ENCODE data around the gene STC2. TPM values are rescaled to one million over a fixed set of nuclear protein-coding genes. Genes with fewer than 3 reads are reported as not detected.

The STC2 gene
- total and polyA plus RNA-seq, 2 experiments from 2014 or later, result 65.2 to 138 TPM

DNA sequence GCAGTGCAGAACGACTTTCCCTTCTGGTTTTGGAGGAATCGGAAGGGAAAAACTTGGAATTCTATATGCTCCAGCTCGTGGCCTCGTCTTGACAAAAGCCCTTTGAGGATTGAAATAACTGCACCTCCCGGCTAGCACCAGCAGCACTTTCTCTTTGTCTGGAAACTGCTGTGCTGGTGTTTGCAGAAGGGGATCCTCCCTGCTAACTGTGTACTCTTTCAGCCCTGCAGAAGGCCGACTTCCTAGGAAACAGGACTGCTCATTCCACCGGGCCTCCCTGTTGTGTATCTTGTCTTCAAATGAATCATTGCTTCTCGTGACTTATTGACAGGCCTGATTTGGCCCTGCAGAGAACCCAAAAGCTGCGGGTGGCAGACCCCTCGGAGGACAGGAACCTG, 23.6 kb downstream of the STC2 start:
- no peak for DNase-seq (ENCODE audit: low read depth in 1 of 2, low spot score in 1 of 2)
- TF ChIP-seq, protein P1, sequence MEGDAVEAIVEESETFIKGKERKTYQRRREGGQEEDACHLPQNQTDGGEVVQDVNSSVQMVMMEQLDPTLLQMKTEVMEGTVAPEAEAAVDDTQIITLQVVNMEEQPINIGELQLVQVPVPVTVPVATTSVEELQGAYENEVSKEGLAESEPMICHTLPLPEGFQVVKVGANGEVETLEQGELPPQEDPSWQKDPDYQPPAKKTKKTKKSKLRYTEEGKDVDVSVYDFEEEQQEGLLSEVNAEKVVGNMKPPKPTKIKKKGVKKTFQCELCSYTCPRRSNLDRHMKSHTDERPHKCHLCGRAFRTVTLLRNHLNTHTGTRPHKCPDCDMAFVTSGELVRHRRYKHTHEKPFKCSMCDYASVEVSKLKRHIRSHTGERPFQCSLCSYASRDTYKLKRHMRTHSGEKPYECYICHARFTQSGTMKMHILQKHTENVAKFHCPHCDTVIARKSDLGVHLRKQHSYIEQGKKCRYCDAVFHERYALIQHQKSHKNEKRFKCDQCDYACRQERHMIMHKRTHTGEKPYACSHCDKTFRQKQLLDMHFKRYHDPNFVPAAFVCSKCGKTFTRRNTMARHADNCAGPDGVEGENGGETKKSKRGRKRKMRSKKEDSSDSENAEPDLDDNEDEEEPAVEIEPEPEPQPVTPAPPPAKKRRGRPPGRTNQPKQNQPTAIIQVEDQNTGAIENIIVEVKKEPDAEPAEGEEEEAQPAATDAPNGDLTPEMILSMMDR (IDR thresholded peaks at IDR 0.05; ENCODE audit: low read depth, low read length), result no peak
- peaks cover 26% of the 10 kb centered on the region for H3K4me1 ChIP-seq (ENCODE audit: low read depth)
- H3K36me3 ChIP-seq, result no peaks in the 10 kb centered on the region
- H3K9me3 ChIP-seq (ENCODE audit: low read depth), result no peaks in the 10 kb centered on the region
- no peak overlapping the region for H3K4me3 ChIP-seq
- no peaks in the 10 kb centered on the region for H3K27me3 ChIP-seq
- H3K27ac ChIP-seq, result peak overlapping the region; percentile 72

DNA sequence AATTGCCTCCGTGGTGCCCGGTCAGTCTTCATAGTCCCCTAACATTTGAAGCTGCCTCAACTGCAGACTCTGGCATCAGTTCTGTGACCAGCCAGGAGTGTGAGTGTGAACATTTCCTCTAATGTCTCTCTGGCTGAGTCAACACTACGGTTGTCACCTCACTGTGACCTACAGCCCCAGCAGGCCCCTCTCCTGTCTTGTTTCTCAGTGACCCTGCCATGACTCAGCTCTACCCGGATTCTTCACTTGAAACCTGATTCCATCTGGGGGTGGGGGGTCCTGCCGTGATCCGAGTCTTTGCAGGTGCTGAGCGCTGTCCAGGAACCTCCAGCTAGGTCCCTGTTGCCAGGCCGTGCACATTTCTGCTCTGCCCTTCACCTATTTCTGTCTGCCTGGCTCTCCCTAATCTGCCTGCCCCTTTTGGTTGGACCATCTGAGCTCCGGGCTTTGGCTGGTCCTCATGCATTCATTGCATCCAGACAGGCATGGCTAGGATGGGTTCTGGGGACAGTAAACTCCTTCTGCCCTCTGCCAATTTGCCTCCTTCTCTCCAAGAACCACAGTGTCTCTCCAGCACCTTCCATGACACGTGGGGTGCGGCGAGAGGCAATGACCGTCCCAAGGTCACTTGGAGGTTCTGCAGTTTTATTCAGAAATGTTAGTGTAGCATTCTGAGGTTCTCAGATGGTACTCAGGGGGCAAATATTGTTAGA, 24.2 kb downstream of the STC2 start:
- TF ChIP-seq, protein P1 (IDR thresholded peaks at IDR 0.05; ENCODE audit: low read depth, low read length), result no peak

DNA sequence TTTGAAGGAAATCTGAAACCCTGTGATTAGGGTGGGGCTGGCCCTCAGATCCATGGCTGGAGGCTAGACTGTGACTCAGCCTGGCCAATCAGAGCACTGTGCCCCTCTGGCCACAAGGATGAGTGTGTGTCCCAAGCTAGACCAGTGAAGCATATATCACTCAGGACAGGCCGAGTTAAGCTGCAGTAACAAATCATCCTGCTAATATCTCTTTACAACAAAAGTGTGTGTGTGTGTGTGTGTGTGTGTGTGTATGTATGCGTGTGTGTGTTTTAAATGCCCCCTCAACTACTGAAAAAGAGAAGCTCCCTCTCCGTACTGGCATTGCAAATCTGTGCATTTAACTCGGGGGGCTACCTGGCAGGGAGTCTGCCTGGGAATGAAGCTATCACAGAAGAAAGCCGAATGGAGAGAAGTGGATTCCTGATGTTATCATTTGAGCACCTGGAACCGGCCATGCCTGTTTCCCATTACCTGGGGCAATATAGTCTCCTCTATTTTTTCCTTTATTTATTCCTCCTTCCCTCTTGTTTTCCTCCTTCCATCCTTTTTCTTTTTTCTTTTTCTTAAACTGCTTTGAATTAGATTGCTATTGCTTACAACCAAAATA, 25.6 kb downstream of the STC2 start:
- Histone ChIP-seq H3K4me3 (no peak overlapping the region), H3K36me3 (no peaks in the 10 kb centered on the region), H3K27ac (no peak overlapping the region), H3K27me3 (no peaks in the 10 kb centered on the region), H3K9me3 (ENCODE audit: low read depth) (no peaks in the 10 kb centered on the region), H3K4me1 (ENCODE audit: low read depth) (peaks cover 26% of the 10 kb centered on the region)
- TF ChIP-seq, protein P1 (IDR thresholded peaks at IDR 0.05; ENCODE audit: low read depth, low read length), result no peak
- DNase-seq (ENCODE audit: low read depth in 1 of 2, low spot score in 1 of 2), result peak in 1 of 2 donors; percentile 43

More for the DNA sequence above, 24.2 kb downstream of the STC2 start:
- Histone ChIP-seq H3K27ac (peak overlapping the region; percentile 72), H3K9me3 (ENCODE audit: low read depth) (no peaks in the 10 kb centered on the region), H3K4me3 (no peak overlapping the region), H3K27me3 (no peaks in the 10 kb centered on the region), H3K4me1 (ENCODE audit: low read depth) (peaks cover 26% of the 10 kb centered on the region), H3K36me3 (no peaks in the 10 kb centered on the region)
- peak in 1 of 2 donors; percentile 89 for DNase-seq (ENCODE audit: low read depth in 1 of 2, low spot score in 1 of 2)

DNA sequence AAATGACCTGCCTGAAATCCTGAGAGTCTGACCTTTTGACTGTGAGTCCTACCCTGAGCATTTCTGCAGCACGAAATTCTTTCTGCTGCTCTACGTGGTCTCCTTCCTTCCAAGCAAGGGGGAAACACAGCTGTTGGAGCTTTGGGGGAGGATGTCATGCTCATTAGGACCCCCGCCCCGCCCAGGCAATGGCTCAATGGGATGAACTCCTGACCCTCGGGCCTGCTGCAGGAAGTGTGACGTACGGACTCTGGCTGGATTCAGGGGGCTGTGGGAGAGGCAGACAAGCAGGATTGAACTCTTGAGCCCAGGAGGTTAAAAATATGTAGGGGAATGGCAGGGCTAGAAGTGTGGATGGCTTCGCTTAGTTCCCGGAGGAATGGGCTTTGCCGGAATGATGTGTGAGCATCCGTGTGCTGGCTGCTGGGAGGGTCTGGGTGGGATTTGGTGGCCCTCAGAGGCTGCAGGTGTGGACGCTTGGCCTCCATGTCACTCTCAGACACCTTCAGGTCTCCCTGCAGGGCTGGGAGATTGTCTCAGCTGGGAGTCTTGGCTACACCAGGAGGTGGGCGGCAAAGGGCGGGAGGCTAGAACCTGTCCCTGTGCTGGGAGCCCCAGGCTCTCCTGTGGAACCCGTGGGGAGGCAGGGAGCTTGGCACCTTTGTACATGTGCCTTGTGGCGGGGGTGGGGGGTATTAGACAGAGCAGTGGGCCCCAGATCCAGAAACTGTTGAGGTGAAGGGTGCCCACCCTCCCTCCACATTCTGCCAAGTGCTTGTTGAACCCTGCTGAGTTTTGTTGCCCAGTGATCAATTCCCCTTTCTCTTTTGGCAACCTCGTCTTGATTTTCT, 26.3 kb downstream of the STC2 start:
- DNase-seq (ENCODE audit: low read depth in 1 of 2, low spot score in 1 of 2), result peak in 1 of 2 donors; percentile 48
- TF ChIP-seq, protein P1 (IDR thresholded peaks at IDR 0.05; ENCODE audit: low read depth, low read length), result no peak
- Histone ChIP-seq H3K36me3 (no peaks in the 10 kb centered on the region), H3K4me1 (ENCODE audit: low read depth) (peaks cover 26% of the 10 kb centered on the region), H3K4me3 (no peak overlapping the region), H3K27me3 (no peaks in the 10 kb centered on the region), H3K27ac (peak overlapping the region; percentile 34), H3K9me3 (ENCODE audit: low read depth) (no peaks in the 10 kb centered on the region)

DNA sequence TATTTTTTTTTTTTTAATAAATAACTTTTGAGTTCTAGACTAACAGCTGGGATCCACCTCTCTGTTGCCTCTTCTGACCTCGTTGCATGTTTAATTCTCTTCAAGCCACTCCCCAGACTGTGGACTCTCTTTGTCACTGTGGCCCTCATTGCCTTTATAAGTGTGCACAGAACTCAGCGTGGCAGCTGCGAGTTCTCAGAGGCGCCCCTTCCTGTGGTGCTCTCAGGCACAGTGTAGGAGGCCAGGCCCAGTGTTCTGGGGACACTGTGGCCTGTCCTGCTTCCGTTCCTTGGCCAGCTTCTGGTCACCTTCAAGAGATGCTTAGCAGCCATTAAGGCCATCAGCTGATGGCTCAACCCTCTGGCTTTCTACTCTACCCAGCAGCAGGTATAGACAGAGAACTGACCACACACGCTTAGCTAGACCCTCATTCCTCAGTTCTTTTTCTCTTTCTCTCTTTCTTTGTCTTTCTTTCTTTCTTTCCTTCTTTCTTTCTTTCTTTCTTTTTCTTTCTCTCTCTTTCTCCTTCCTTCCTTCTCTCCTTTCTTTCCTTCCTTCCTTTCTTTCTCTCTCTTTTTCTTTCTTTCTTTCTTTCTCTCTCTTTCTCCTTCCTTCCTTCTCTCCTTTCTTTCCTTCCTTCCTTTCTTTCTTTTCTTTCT, 27.7 kb downstream of the STC2 start:
- no peak overlapping the region for H3K4me3 ChIP-seq
- H3K27ac ChIP-seq, result no peak overlapping the region
- DNase-seq (ENCODE audit: low read depth in 1 of 2, low spot score in 1 of 2), result no peak
- H3K9me3 ChIP-seq (ENCODE audit: low read depth), result no peaks in the 10 kb centered on the region
- TF ChIP-seq, protein P1 (IDR thresholded peaks at IDR 0.05; ENCODE audit: low read depth, low read length), result no peak
- H3K36me3 ChIP-seq, result no peaks in the 10 kb centered on the region
- peaks cover 26% of the 10 kb centered on the region for H3K4me1 ChIP-seq (ENCODE audit: low read depth)
- no peaks in the 10 kb centered on the region for H3K27me3 ChIP-seq
